ENCODE measurements around the gene BRSK1. TPM values are rescaled to one million over a fixed set of nuclear protein-coding genes. Genes with fewer than 3 reads are reported as not detected.
A peak's percentile ranks its signal among the peaks of the same experiment; 100 is the strongest.

The BRSK1 gene
- total and polyA plus RNA-seq, 7 donors: 0.14 to 1.1 (median 0.77) TPM

DNA sequence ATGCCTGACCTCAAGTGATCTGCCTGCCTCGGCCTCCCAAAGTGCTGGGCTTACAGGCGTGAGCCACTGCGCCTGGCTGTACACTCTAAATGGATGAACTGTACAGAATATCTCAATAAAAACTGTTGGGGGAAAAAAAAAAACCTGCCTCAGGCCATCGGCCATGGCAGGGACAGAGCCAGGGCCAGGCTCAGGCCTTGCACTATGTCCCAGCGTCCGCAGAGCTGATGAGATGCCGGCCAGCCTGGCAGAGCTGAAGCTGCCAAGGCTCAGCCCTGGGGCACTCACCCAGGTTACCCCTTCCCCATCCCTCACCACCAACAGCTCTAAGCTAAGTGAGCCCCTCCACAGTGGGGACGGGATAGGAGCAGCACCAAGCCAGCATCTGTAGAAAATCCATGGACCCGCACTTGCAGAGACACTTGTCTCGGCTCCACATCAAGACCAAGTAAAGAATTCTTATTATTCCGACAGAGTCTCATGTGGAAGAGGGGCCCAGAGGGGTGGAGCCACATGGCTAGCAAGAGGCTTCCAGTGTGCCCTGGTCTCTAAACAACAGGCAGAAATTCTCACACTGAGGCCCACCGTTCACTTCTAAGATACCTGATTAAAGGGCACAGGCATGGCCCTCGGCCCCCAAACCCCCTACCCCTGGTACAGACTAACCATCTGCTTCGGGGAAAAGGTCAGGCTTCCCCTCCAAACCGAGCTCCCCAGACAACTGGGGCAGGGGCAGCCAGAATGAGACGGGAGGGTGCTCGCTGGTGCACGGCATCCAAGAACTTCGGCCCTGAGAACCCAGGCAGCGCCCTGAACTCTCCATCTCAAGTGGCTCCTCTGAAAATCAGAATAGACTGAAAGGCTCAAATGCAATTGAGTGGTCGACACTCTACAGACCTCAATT, 30.8 kb upstream of the BRSK1 start:
- H3K4me3 ChIP-seq: no peak overlapping the region
- 76 to 85% (median 80%) methylated on average over 21 of the region's 21 CpGs for WGBS, 3 donors
- ATAC-seq (no peak), DNase-seq (peak in 1 of 2 donors; percentile 33)
- intact Hi-C loops (cut with DNase I): no loop called here
- H3K36me3 ChIP-seq (ENCODE audit: insufficient read depth in 1 of 2, low read depth in 1 of 2): no peaks in the 10 kb centered on the region
- no peaks in the 10 kb centered on the region for H3K27me3 ChIP-seq (ENCODE audit: insufficient read depth in 3 of 3, low read length in 2 of 3)
- TF ChIP-seq, protein P1, sequence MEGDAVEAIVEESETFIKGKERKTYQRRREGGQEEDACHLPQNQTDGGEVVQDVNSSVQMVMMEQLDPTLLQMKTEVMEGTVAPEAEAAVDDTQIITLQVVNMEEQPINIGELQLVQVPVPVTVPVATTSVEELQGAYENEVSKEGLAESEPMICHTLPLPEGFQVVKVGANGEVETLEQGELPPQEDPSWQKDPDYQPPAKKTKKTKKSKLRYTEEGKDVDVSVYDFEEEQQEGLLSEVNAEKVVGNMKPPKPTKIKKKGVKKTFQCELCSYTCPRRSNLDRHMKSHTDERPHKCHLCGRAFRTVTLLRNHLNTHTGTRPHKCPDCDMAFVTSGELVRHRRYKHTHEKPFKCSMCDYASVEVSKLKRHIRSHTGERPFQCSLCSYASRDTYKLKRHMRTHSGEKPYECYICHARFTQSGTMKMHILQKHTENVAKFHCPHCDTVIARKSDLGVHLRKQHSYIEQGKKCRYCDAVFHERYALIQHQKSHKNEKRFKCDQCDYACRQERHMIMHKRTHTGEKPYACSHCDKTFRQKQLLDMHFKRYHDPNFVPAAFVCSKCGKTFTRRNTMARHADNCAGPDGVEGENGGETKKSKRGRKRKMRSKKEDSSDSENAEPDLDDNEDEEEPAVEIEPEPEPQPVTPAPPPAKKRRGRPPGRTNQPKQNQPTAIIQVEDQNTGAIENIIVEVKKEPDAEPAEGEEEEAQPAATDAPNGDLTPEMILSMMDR (IDR thresholded peaks at IDR 0.05): no peak
- no peaks in the 10 kb centered on the region for H3K9me3 ChIP-seq
- H3K27ac ChIP-seq: no peak overlapping the region
- peaks cover 55% of the 10 kb centered on the region for H3K4me1 ChIP-seq

DNA sequence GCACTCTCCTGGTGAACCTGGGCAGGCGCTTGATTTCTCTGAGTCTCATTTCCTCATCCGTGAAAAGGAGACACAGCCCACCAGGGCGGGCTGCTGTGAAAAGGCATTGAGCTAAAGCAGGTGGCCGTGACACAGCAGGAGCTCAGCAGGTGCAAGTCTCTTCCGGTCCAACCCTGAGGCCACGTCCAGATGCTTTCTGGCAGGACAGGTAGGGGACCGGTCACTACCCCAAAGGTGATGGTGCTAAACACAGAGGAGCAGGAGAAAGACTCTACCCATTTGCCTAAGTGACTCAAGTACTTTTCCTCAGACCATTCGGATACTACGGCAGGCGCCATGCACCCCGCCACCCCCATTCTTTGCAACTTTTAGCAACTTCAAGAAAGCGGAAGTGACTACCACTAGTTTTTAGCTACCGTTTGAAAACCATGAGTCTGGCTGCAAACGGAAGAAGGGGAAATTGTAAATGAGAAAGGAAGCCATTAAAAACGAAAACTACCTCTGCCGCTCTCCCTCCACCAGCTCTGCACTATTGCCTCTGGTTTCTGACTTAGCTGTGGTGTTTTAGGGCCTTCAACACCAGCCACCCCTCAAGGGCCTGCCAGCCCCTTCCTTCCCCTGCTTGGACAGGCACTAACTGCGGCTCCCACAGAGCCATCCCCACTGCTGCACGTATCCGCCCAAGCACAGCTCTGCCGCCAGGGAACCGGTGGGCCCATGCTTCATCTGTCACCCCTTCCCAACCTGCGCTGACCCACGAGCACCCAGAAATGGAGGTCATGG, 29.8 kb upstream of the BRSK1 start:
- H3K4me3 ChIP-seq: peak overlapping the region; percentile 52
- peaks cover 55% of the 10 kb centered on the region for H3K4me1 ChIP-seq
- intact Hi-C loops (cut with DNase I): no loop called here
- no peaks in the 10 kb centered on the region for H3K27me3 ChIP-seq (ENCODE audit: insufficient read depth in 3 of 3, low read length in 2 of 3)
- no peaks in the 10 kb centered on the region for H3K36me3 ChIP-seq (ENCODE audit: insufficient read depth in 1 of 2, low read depth in 1 of 2)
- H3K9me3 ChIP-seq: no peaks in the 10 kb centered on the region
- ATAC-seq (no peak), DNase-seq (peak in 1 of 2 donors; percentile 50)
- TF ChIP-seq, protein P1 (IDR thresholded peaks at IDR 0.05): no peak
- no peak overlapping the region for H3K27ac ChIP-seq
- 62 to 69% (median 66%) methylated on average over 23 of the region's 23 CpGs for WGBS, 3 donors

DNA sequence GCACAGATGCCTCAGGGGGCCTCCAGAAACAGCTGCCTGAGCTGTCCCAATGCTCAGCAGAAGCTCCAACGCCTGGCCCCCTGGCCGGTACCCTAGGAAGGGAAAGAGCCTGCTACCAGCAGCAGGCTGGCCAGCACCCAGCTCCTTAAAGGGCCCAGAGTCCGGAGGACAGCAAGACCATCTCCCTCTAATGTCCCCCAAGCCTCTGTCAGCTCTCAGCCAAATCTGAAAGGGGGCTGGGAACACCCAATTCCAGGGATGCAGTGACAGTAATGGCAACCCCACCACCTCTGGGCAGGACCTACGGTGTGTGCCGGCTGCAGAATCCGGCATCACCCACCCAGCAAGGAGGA, 29.2 kb upstream of the BRSK1 start:
- H3K4me3 ChIP-seq: peak overlapping the region; percentile 52
- no peaks in the 10 kb centered on the region for H3K9me3 ChIP-seq
- intact Hi-C loops (cut with DNase I): no loop called here
- H3K36me3 ChIP-seq (ENCODE audit: insufficient read depth in 1 of 2, low read depth in 1 of 2): no peaks in the 10 kb centered on the region
- no peaks in the 10 kb centered on the region for H3K27me3 ChIP-seq (ENCODE audit: insufficient read depth in 3 of 3, low read length in 2 of 3)
- DNase-seq: no peak
- H3K27ac ChIP-seq: no peak overlapping the region
- TF ChIP-seq, protein P1 (IDR thresholded peaks at IDR 0.05): no peak
- WGBS, 3 donors: 38 to 54% (median 46%) methylated on average over 6 of the region's 6 CpGs
- no peak for ATAC-seq
- H3K4me1 ChIP-seq: peaks cover 56% of the 10 kb centered on the region

DNA sequence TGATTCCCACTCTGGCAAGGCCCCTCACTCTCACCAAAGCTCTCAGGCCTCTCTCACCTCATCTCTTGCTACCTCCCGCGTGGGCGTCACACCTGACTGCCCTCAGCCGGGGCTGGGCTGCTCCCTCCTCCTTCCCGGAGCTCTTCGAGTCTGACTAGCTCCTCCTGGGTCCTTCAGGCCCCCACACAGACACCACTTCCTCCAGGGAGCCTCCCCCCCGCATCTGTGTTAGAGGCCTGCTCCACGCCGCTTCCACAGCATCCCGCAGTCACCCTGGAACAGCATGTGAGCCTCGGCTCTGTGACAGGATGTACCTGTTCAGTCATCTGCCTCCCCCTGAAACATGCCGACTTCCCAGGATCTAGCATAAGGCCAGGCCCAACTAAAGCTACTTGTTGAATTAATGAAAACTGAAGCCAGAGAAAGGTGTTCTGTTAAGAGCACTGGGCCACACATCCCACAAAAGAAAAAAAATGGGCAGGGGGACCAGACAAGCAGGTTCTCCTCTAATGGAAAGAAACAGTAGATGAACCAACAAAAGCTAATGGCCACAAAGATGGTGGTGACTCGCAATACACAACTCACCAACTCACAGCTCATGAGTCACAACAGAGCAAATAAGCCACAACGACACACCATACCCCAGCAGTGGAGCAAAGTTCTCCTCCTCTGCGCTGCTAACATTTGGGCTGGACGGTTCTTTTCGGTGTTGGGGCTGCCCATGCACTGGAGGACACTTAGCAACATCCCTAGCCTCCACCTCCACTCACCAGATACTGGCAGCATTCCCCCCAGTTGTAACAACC, 28.0 kb upstream of the BRSK1 start:
- ATAC-seq (no peak), DNase-seq (peak in 1 of 2 donors; percentile 46)
- H3K36me3 ChIP-seq (ENCODE audit: insufficient read depth in 1 of 2, low read depth in 1 of 2): no peaks in the 10 kb centered on the region
- no peaks in the 10 kb centered on the region for H3K27me3 ChIP-seq (ENCODE audit: insufficient read depth in 3 of 3, low read length in 2 of 3)
- TF ChIP-seq, protein P1 (IDR thresholded peaks at IDR 0.05): no peak
- H3K27ac ChIP-seq: no peak overlapping the region
- no peaks in the 10 kb centered on the region for H3K9me3 ChIP-seq
- intact Hi-C loops (cut with DNase I): no loop called here
- 61 to 69% (median 63%) methylated on average over 17 of the region's 17 CpGs for WGBS, 3 donors
- peaks cover 63% of the 10 kb centered on the region for H3K4me1 ChIP-seq
- peak overlapping the region; percentile 92 for H3K4me3 ChIP-seq
